DND-41 (cell line): ENCODE results near the gene RERGL.

ENCODE experiments used
- EZH2 ChIP-seq: IDR thresholded peaks from 3 replicates; pipeline ENCODE4 v1.6.1; 2012; ENCODE audit warnings: borderline replicate concordance, low read depth, mild to moderate bottlenecking, moderate library complexity, low read length, inconsistent platforms; ENCODE audit not compliant: severe bottlenecking
- TF ChIP-seq, protein P1 (sequence below): IDR thresholded peaks from 2 replicates; pipeline ENCODE4 v1.5.1; 2012; ENCODE audit warnings: borderline replicate concordance, low read length, moderate library complexity, mild to moderate bottlenecking; ENCODE audit not compliant: poor library complexity, severe bottlenecking; ENCODE audit errors: extremely low read depth

DNA sequence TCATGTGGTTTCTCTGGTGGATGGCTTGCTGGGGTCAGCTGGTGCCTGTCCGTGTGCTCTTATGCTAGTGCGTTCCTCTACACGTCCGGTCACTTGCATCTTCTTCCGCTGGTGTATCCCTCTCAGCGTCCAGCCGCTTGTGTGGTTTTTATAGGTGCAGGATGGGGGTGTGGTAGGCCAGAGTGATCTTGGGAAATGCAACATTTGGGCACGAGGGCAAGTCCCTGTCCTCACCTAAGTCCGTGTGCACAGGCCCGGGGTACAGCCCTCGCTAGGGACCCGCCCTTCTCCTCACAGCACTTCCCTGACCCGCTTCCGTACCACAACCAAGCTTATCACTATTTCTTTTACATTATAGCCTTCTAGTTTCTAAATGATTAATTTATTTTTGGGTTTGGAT lies 17.3 kb downstream of the RERGL start:
- no peak for TF ChIP-seq EZH2
- TF ChIP-seq, protein P1, sequence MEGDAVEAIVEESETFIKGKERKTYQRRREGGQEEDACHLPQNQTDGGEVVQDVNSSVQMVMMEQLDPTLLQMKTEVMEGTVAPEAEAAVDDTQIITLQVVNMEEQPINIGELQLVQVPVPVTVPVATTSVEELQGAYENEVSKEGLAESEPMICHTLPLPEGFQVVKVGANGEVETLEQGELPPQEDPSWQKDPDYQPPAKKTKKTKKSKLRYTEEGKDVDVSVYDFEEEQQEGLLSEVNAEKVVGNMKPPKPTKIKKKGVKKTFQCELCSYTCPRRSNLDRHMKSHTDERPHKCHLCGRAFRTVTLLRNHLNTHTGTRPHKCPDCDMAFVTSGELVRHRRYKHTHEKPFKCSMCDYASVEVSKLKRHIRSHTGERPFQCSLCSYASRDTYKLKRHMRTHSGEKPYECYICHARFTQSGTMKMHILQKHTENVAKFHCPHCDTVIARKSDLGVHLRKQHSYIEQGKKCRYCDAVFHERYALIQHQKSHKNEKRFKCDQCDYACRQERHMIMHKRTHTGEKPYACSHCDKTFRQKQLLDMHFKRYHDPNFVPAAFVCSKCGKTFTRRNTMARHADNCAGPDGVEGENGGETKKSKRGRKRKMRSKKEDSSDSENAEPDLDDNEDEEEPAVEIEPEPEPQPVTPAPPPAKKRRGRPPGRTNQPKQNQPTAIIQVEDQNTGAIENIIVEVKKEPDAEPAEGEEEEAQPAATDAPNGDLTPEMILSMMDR: no peak
